ENCODE results near the gene EIF1AX.

DNA sequence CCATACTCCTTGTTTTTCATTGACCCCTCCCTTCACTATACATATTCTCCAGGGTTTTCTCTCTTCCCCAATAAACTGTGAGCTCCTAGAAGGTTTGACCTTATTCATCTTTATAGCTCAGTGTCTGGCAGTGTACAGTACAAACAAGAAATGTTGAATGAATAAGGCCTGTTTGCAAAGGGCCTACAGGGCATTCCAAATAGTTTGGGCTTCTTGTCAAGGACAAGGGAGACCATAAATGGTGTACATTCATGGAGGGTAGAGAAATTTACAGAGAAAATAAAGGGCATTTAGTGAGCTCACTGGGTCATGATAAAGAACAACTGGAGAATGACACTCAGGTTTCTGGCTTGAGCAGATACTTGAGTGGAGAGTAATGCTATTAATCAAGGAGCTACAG lies 47.5 kb upstream of the EIF1AX start:
- no peak for TF ChIP-seq CTCF (IDR thresholded peaks at IDR 0.05)
- TF ChIP-seq POLR2A (IDR thresholded peaks at IDR 0.05), result no peak

Measured in esophagus squamous epithelium (tissue), 4 donors.